LNCaP clone FGC (cell line): ENCODE data around the gene ADAM21.
"Not testable (repeated sequence)": the region's sequence is repeated elsewhere in the genome, so short reads cannot be mapped to it uniquely, and the experiment has no call there.

ENCODE experiments used
- DNase-seq: peaks from one replicate; pipeline ENCODE4 v3.0.0-alpha.2; 2011; ENCODE audit warnings: low read depth
- H3K4me3 ChIP-seq: 2 replicates; pipeline ENCODE4 v1.5.1; 2011; ENCODE audit warnings: mild to moderate bottlenecking, low read depth, low read length, control low read depth
- CTCF ChIP-seq: IDR thresholded peaks from 2 replicates; pipeline ENCODE4 v1.5.1; 2012; ENCODE audit warnings: mild to moderate bottlenecking; ENCODE audit not compliant: control insufficient read depth, insufficient read depth; ENCODE audit errors: extremely low read depth

ADAM21 gene

GRCh38 chr14:70451874-70452273 lies at the start of gene ADAM21:
Gene ADAM21 (plus strand): TSS chr14:70452174. CDS start chr14:70457500, 5,326 bp downstream.
- TF ChIP-seq CTCF = no peak
- no peak for DNase-seq
- no peak within 1 kb of the TSS for H3K4me3 ChIP-seq

GRCh38 chr14:70403335-70403734 lies 48.6 kb upstream of the ADAM21 start:
- peak; percentile 75 for DNase-seq
- H3K4me3 ChIP-seq = not testable (repeated sequence)
- TF ChIP-seq CTCF = peak; percentile 24; the same call in 1 of the 2 replicates

- DNase-seq, H3K4me3 ChIP-seq: not testable (repeated sequence)
Measured at GRCh38 chr14:70406216-70406615, 45.8 kb upstream of the ADAM21 start.

GRCh38 chr14:70407621-70408020 lies 44.4 kb upstream of the ADAM21 start:
- no peak overlapping the region for H3K4me3 ChIP-seq
- TF ChIP-seq CTCF = no peak
- DNase-seq = no peak

GRCh38 chr14:70415788-70416187 lies 36.2 kb upstream of the ADAM21 start:
- H3K4me3 ChIP-seq = peak overlapping the region; percentile 74
- no peak for TF ChIP-seq CTCF
- DNase-seq = no peak

GRCh38 chr14:70416338-70416724 lies 35.6 kb upstream of the ADAM21 start:
- H3K4me3 ChIP-seq = peak overlapping the region; percentile 74
- DNase-seq = no peak
- no peak for TF ChIP-seq CTCF

- H3K4me3 ChIP-seq = peak within 1 kb of the TSS; percentile 74
- DNase-seq = peak; percentile 80
- no peak for TF ChIP-seq CTCF
Measured at GRCh38 chr14:70416725-70417349, 35.1 kb upstream of the ADAM21 start, which contains the start of gene SYNJ2BP. Gene SYNJ2BP (minus strand): TSS chr14:70417090. CDS start chr14:70416963, 127 bp downstream.

GRCh38 chr14:70419270-70419931 lies 32.6 kb upstream of the ADAM21 start:
- not testable (repeated sequence) for DNase-seq, H3K4me3 ChIP-seq
